T1000 (cell line): ENCODE results near the gene TMEM17.
A peak's percentile ranks its signal among the peaks of the same experiment; 100 is the strongest.

Source experiments
- DNase-seq: peaks from one replicate; lab custom pipeline; 2025; ENCODE audit warnings: mixed read lengths; lab: John Stamatoyannopoulos, UW

Gene TMEM17

GRCh38 chr2:62472312-62472711 is 33.7 kb downstream of the TMEM17 start:
- DNase-seq: no peak

GRCh38 chr2:62471816-62472215 is 34.2 kb downstream of the TMEM17 start:
- no peak for DNase-seq

- DNase-seq: no peak
Observed at GRCh38 chr2:62471404-62471803, 34.6 kb downstream of the TMEM17 start.

- DNase-seq: no peak
Observed at GRCh38 chr2:62469548-62469947, 36.4 kb downstream of the TMEM17 start.

GRCh38 chr2:62469114-62469513 is 36.9 kb downstream of the TMEM17 start:
- no peak for DNase-seq

- DNase-seq: no peak
Observed at GRCh38 chr2:62467475-62468321, 38.3 kb downstream of the TMEM17 start.

GRCh38 chr2:62467100-62467474 is 38.9 kb downstream of the TMEM17 start:
- no peak for DNase-seq

- DNase-seq: no peak
Observed at GRCh38 chr2:62466503-62466854, 39.5 kb downstream of the TMEM17 start.

GRCh38 chr2:62465741-62466502 is 40.1 kb downstream of the TMEM17 start:
- DNase-seq: no peak

GRCh38 chr2:62465039-62465740 is 40.8 kb downstream of the TMEM17 start:
- DNase-seq: no peak

GRCh38 chr2:62464221-62465007 is 41.6 kb downstream of the TMEM17 start:
- DNase-seq: no peak

- DNase-seq: no peak
Observed at GRCh38 chr2:62462211-62462610, 43.8 kb downstream of the TMEM17 start.

- no peak for DNase-seq
Observed at GRCh38 chr2:62461707-62462106, 44.3 kb downstream of the TMEM17 start.

GRCh38 chr2:62461017-62461553 is 44.9 kb downstream of the TMEM17 start:
- no peak for DNase-seq

GRCh38 chr2:62460175-62460574 is 45.8 kb downstream of the TMEM17 start:
- DNase-seq: no peak

- no peak for DNase-seq
Observed at GRCh38 chr2:62459672-62460071, 46.3 kb downstream of the TMEM17 start.

GRCh38 chr2:62459106-62459505 is 46.9 kb downstream of the TMEM17 start:
- DNase-seq: no peak

GRCh38 chr2:62458671-62459081 is 47.3 kb downstream of the TMEM17 start:
- DNase-seq: no peak

GRCh38 chr2:62458206-62458641 is 47.8 kb downstream of the TMEM17 start:
- DNase-seq: no peak

- DNase-seq: no peak
Observed at GRCh38 chr2:62457556-62457955, 48.4 kb downstream of the TMEM17 start.

- DNase-seq: peak; percentile 80
Observed at GRCh38 chr2:62456721-62457539, 49.1 kb downstream of the TMEM17 start.
